Iris pigment epithelial cell (primary cell): ENCODE measurements around the gene WNT3A.

ENCODE experiments used
- DNase-seq: peaks from one replicate; pipeline ENCODE4 v3.0.0-alpha.2; 2011; ENCODE audit warnings: low read depth

Gene WNT3A

DNA sequence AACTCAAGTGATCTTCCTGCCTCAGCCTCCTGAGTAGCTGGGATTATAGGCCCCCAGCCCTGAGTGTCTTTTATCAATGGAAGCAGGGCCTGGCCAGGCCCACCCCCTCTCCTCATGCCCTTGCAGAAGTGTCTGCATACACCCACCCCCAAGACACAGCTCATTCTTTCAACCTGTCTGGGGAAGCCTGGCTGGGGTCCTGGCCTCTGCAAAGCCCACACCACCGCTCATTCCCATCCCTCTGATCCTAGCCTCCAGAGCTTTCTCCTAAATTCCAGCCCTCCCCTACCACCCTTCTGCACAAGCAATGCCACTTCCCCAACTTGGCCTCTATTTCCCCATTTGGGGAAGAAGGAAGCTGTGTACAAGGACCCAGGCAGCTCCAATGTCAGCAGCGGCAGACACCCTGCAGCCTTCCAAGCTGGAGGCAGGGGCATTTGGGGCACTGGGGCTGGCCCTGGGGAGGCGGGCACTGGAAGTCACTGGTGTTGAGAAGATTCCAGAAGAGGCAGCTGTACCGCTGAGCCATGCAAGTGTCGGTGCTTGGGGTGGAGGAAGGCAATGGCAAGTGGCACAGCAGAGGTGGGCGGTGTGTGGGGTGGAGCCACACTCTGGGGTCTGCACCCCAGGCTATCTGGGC is 42.0 kb downstream of the WNT3A start:
- no peak for DNase-seq

DNA sequence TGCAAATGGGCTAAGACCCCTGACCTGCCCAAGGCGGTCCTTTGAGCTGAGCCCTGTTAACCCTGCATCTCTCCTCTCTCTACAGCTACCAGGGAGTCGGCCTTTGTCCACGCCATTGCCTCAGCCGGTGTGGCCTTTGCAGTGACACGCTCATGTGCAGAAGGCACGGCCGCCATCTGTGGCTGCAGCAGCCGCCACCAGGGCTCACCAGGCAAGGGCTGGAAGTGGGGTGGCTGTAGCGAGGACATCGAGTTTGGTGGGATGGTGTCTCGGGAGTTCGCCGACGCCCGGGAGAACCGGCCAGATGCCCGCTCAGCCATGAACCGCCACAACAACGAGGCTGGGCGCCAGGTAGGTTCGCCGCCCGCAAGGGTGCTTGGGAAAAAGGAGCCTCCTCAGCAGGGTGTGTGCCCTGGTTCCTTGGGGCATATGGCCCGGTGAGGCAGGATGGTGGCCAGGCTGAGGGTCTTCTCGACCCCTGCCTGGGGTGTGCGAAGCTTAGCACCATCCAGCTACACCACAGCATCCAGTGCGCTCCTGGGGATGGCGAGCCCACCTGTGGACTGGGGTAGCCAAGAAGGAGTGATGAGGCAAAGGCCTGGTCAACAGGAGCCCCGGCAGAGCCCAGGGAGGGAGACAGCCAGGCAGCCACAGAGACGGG is 43.9 kb downstream of the WNT3A start:
- DNase-seq = no peak

- DNase-seq = no peak
Measured at GRCh38 chr1:228058172-228058948, 51.6 kb downstream of the WNT3A start.

- DNase-seq = no peak
Measured at GRCh38 chr1:228058949-228059633, 52.3 kb downstream of the WNT3A start.

GRCh38 chr1:228059634-228060457 is 53.0 kb downstream of the WNT3A start:
- DNase-seq = no peak

- DNase-seq = peak; percentile 7
Measured at GRCh38 chr1:228060458-228061190, 53.8 kb downstream of the WNT3A start.

DNA sequence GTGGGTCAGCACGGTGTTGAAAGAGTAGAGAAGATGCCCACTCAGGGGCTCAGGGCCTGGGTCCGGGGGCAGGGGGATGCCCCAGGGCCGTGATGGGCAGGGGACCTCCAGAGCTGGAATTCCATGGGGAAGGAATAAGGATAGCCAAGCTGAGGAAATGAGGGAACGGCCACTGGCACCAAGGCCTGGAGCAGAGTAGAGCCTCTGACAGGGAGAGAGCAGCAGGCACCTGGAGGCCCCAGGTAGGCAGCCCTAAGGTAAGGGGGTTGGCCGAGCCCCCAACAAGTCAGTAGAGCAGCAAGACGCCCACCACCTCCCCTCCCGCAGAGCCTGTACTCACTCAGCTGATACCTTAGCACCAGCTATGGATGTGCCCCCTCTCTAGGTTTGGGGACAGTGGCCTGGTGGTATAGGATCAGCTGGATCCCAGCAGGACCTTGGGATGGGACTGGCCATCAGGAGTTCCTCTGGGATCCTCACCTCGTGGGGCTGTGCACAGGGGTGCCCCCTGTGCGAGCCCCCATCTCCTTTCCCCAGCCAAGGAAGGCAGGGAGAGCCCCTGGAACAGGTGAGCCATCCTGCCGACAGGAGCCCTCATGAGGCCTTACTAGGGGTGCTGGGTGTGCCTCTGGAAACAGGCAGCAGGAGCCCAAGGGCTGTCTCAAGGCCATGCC is 54.8 kb downstream of the WNT3A start:
- no peak for DNase-seq

DNA sequence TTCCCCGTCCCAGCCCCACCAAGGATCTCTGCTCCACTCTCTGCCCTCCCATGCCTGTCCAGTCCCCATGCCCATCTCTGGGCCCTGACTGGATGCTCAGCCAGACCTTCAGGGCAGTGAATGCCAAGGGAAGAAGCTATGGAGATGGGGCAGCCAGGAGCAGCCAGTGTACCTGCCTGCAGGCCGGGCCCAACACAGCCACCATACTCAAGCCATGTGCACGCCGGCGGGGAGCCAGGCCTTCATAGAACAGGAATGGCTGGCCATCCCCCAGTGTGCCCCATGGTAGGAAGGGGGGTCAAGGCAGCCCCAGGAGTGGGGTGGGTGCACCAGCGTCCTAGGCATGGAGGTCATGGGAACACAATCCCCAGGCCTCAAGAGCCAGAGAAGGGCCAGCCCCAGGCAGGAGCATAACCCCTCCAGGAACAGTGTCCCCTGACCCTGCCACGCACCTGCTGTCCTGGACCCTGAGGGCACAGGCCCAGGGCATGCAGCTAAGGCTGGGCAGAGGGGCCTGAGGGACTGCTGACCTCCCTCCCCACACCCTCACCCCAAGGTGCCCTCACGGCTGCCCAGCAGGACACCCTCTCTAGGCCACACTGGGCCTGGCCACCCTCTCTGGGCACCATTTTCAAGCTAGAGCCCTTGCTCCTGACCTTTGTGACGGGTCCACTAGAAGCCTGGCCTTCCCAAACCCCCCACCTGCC is 55.4 kb downstream of the WNT3A start:
- DNase-seq = no peak

GRCh38 chr1:228062812-228063211 is 56.0 kb downstream of the WNT3A start:
- DNase-seq = no peak

GRCh38 chr1:228063251-228064191 is 56.7 kb downstream of the WNT3A start:
- no peak for DNase-seq

DNA sequence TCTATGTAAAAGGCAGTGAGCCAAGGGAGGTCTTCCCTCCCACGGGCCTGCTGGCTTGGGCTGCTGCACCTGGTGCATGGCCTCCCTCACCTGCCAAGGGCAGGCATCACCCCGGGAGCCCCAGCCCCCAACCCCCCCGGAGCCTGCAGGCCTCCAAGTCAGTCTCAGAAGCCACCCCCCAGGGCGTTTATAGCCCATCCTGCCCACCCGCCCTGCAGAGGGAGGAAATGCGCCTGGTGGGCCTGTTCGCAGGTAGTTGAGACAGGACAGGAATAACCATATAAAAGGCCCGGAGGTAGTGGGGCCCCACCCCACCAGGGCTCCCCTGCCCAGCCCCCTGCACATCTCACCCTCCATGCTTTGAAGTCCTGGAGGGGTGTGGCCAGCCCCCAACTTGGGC is 57.5 kb downstream of the WNT3A start:
- DNase-seq = no peak

DNA sequence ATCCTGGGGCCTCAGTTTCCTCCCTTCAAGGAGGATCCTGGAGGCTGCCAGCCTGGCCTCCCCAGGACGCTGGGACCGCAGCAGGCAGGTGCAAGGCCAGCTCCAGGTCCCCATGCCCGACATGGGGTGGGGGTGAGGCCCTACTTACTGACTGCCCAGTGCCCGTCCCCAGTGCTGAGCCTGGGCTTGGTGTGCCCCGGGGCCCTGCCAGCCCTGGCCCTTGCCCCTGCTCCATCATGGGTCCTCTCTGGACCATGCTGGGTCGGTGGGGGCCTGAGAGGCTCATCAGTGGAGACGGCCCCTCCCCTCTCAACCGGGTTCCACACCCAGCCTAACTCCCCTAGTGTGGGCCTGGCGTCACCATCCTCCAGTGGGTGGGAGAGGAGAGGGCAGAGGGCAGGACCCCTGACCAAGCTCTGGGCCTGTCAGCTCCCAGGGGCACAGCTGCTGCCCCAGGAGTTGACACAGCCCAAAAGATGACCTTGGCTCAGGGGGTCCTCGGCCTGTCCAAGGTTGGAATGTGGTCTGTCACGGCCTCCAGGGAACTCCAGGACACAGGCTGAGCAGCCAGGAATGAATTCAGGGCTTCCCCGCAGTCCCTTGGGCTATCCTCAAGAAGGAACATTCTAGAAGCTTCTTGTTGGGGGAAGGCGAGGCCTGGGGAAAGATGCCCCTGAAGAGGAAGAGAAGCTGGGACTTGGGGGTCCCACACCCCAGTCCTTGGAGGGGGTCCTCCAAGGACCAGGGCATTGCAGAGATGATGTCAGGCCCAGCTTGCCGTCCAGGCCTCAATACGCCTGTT is 58.1 kb downstream of the WNT3A start:
- no peak for DNase-seq

DNA sequence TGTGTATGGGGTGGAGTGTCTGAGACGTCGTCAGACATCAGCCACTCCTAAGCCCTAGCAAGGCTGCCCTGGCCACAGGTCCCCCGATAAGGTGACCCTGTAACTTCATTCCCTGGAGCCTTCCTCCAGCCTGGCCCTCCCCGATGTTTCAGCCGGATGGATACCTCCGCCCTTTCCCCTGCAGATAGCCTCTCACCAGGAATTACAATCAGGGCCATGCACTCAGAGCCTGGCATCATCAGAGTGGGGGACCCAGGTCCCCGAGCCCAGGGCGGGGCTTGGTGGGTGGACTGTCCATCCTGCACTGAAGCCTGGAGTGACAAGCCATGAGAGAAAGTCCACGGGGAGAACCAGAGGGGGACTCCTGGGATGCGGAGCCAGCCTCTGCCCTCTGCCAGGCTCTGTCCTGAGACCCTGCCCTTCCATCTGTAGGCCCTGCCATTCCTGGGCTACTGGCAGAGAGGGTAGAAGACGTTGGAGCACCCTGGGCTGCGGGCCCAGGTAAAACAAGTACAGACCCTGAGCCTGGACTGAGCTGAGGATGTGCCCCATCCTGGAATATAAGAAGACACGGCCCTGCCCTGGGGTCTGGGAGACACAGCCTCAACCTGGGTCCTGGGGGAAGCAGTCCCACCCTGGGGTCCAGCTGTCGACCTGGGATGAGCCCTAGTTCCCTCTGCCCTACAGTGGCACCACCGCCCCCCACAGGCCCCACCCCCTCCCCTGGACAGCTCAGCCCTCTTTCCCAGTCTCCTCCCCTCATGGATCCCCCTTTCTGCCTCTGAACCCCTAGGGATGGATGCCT is 58.9 kb downstream of the WNT3A start:
- no peak for DNase-seq

DNA sequence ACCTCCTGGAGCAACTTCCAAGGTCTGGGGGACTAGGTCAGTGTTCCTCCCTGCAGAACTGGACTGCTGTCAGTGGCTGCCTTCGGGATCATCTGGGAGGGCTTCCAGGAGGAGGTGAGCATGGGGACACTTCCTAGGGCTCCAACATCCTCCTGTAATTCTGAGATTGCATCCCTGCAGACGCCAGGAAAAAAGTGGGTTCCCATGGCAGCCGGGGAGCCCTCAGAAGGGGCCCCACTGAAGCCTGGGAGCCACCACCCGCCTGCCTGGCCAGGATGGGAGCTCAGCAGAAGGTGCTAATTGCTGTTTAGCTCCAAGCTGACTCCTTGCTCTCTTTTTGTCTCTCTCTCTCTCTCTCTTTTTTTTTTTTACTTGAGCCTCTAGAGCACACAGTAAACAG is 59.6 kb downstream of the WNT3A start:
- DNase-seq = no peak

DNA sequence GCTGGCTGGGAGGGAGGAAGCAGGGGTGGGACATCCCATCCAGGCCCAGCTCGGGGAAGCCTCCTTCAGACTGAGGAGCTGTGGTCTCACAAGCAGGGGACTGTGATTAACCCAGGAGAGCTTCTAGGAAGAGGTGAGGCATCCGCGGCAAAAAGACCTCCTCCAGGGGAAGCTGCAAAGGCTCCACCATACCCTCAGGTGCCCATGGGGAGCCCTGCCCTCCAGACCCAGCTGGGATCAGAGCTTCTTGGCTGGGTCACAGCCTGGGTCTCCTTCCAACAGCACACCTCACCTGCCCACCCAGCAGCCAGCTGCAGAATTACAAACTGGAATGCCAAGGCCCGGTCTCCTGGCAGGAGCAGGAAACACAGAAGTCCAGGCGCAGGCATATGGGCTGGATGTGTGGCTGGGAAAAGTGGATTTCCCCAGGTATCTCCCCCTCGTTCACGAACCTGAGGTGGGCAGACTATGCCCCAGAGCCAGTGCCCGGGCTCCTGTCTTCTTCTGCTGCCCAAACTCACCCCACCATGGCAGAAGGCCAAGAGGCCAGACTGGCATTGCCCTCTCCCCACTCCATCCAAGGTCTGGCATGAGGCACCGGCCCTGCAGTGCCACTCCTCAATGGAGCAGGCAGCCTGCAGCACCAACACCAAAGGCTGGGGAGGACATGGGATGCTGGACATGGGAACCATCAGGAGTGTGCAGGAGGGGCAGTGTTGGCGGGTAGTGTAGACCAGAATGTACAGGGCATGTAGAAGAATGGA is 60.3 kb downstream of the WNT3A start:
- DNase-seq = no peak

DNA sequence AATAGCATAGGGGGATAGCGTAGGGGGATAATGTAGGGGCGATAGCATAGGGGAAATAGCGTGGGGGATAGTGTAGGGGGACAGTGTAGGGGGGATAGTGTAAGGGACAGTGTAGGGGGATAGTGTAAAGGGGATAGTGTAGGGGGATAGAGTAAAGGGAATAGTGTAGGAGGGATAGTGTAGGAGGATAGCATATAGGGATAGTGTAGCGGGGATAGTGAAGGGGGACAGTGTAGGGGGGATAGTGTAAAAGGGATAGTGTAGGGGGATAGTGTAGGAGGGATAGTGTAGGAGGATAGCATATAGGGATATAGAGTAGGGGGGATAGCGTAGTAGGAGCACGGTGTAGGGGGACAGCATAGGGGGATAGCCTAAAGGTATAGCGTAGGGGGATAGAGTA is 61.6 kb downstream of the WNT3A start:
- no peak for DNase-seq
